Retinal pigment epithelial cell (primary cell): Measurements from ENCODE around the gene GABRR2.

ENCODE experiments used
- DNase-seq: peaks from one replicate; pipeline ENCODE4 v3.0.0-alpha.2; 2010; ENCODE audit warnings: low read depth
- H3K4me3 ChIP-seq: 2 replicates; pipeline ENCODE4 v1.5.1; 2011; ENCODE audit warnings: mild to moderate bottlenecking, low read length, control low read depth, moderate library complexity
- TF ChIP-seq, protein P1 (sequence below): conservative IDR thresholded peaks from 2 replicates; pipeline ENCODE4 v1.5.1; 2011; ENCODE audit warnings: low read depth, low read length, control low read depth, inconsistent platforms

The GABRR2 gene

DNA sequence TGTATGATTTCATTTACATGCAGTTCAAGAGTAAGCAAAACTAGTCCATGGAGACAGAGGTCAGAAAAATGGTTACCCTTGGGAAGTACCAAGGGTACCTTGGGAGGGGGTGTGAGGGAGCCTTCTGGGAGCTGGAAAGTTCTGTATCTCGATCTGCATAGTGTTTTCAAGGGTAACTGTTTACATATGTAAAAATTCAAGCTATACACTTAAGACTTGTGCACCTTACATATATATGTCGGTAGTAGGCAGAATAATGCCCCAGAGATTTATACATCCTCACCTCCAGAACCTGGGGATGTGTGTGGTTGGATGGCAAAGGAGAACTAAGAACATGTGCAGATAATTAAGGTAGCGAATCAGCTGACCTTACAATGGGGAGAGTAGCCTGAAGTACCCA lies 31.0 kb downstream of the GABRR2 start:
- DNase-seq: no peak
- no peak overlapping the region for H3K4me3 ChIP-seq

DNA sequence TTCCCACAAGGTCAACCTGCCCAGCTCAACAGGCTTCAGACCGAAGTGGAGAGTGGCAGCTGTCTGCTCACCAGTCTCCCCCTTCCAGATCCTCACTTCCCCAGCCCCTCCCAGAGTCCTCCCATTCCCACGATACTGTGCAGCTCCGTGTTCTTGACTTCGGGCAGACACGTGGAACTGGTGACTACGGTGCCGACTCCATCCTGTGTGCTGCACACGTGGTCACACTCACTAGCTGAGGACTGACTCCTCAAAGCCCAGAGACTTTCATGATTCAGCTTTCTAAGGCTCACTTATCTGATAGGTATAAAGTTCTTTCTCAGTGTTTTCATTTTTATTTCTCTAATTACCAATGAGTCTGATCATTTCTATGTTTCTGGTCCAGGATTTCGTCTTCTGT lies 32.4 kb downstream of the GABRR2 start:
- DNase-seq: no peak
- TF ChIP-seq, protein P1, sequence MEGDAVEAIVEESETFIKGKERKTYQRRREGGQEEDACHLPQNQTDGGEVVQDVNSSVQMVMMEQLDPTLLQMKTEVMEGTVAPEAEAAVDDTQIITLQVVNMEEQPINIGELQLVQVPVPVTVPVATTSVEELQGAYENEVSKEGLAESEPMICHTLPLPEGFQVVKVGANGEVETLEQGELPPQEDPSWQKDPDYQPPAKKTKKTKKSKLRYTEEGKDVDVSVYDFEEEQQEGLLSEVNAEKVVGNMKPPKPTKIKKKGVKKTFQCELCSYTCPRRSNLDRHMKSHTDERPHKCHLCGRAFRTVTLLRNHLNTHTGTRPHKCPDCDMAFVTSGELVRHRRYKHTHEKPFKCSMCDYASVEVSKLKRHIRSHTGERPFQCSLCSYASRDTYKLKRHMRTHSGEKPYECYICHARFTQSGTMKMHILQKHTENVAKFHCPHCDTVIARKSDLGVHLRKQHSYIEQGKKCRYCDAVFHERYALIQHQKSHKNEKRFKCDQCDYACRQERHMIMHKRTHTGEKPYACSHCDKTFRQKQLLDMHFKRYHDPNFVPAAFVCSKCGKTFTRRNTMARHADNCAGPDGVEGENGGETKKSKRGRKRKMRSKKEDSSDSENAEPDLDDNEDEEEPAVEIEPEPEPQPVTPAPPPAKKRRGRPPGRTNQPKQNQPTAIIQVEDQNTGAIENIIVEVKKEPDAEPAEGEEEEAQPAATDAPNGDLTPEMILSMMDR: no peak

More for the DNA sequence above, 31.0 kb downstream of the GABRR2 start:
- TF ChIP-seq, protein P1: no peak

GRCh38 chr6:89281779-89282246 lies 33.3 kb downstream of the GABRR2 start:
- TF ChIP-seq, protein P1: peak; percentile 70
- no peak for DNase-seq
- no peak overlapping the region for H3K4me3 ChIP-seq

More for the DNA sequence above, 32.4 kb downstream of the GABRR2 start:
- H3K4me3 ChIP-seq: no peak overlapping the region

DNA sequence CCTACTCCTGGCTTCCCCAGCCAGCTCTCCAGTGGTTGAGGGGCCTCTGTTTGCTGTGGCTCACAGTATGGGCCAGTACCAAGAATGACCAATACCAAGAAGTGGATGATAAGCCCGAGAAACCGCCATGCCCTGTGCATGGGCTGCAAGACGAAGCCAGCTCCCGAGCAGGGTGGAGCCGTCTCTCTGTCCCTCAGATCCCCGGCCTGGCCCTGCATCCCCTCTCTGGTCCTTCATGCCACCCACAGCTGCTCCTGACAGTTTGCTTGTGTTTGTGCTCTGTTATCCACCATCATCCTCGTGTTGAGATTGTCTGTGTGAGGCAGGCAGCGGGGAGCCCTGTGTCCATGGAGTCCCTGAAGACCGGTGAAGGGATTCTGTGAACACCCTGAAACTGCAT lies 36.1 kb downstream of the GABRR2 start:
- H3K4me3 ChIP-seq: no peak overlapping the region
- TF ChIP-seq, protein P1: no peak
- no peak for DNase-seq

- H3K4me3 ChIP-seq: no peak overlapping the region
- DNase-seq: no peak
- TF ChIP-seq, protein P1: no peak
Measured at GRCh38 chr6:89275900-89276299, 39.2 kb downstream of the GABRR2 start.

GRCh38 chr6:89273816-89274215 lies 41.3 kb downstream of the GABRR2 start:
- TF ChIP-seq, protein P1: no peak
- no peak for DNase-seq
- H3K4me3 ChIP-seq: no peak overlapping the region

DNA sequence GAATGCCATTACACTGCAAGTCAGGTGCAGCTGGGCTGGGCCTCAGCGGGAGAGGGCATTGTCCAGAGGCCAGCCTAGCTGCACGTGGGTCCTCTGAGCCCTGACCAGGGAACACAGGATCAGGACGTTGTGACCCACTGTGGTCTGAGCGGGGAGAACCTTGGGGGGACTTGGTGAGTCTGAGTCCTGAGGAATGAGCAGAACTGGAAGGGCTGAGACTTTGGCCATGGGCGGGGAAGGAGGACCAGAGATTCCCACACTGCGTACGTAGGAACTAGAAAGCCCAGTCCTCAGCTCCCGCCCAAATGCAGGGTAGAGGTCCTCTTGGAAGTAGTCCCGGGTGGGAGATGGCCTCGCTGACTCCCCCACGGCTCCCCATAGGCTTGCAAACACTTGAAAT lies 42.5 kb downstream of the GABRR2 start:
- TF ChIP-seq, protein P1: no peak
- no peak for DNase-seq
- no peak overlapping the region for H3K4me3 ChIP-seq
